Measurements from ENCODE around the gene VSNL1.

Gene VSNL1

GRCh38 chr2:17587469-17587868 lies 47.0 kb downstream of the VSNL1 start:
- DNase-seq, result no peak
- Histone ChIP-seq H3K36me3 (no peaks in the 10 kb centered on the region), H3K9me3 (no peaks in the 10 kb centered on the region)

GRCh38 chr2:17588031-17588430 lies 47.5 kb downstream of the VSNL1 start:
- Histone ChIP-seq H3K4me3 (ENCODE audit: low read depth, low read length) (no peak overlapping the region), H3K36me3 (no peaks in the 10 kb centered on the region), H3K4me1 (no peaks in the 10 kb centered on the region; the same call in 1 of the 2 replicates), H3K9me3 (no peaks in the 10 kb centered on the region), H3K27me3 (0 out of 2 replicates have a peak, but pooled peaks cover 4% of the 10 kb centered on the region)
- no peak for TF ChIP-seq CTCF (IDR thresholded peaks at IDR 0.05; ENCODE audit: low read depth, low read length)
- no peak for DNase-seq

More at GRCh38 chr2:17587469-17587868, 47.0 kb downstream of the VSNL1 start:
- TF ChIP-seq CTCF (IDR thresholded peaks at IDR 0.05; ENCODE audit: low read depth, low read length), result no peak
- Histone ChIP-seq H3K27me3 (0 out of 2 replicates have a peak, but pooled peaks cover 4% of the 10 kb centered on the region), H3K4me3 (ENCODE audit: low read depth, low read length) (no peak overlapping the region), H3K4me1 (no peaks in the 10 kb centered on the region; the same call in 1 of the 2 replicates)

- Histone ChIP-seq H3K27me3 (0 out of 2 replicates have a peak, but pooled peaks cover 4% of the 10 kb centered on the region), H3K36me3 (no peaks in the 10 kb centered on the region), H3K4me3 (ENCODE audit: low read depth, low read length) (no peak overlapping the region), H3K4me1 (no peaks in the 10 kb centered on the region; the same call in 1 of the 2 replicates), H3K9me3 (no peaks in the 10 kb centered on the region)
- DNase-seq, result no peak
- TF ChIP-seq CTCF (IDR thresholded peaks at IDR 0.05; ENCODE audit: low read depth, low read length), result no peak
These were observed 49.0 kb downstream of the VSNL1 start for GRCh38 chr2:17589406-17590035.

- Histone ChIP-seq H3K9me3 (no peaks in the 10 kb centered on the region), H3K4me3 (ENCODE audit: low read depth, low read length) (no peak overlapping the region), H3K36me3 (no peaks in the 10 kb centered on the region), H3K4me1 (no peaks in the 10 kb centered on the region; the same call in 1 of the 2 replicates), H3K27me3 (0 out of 2 replicates have a peak, but pooled peaks cover 4% of the 10 kb centered on the region)
- no peak for DNase-seq
- TF ChIP-seq CTCF (IDR thresholded peaks at IDR 0.05; ENCODE audit: low read depth, low read length), result no peak
These were observed 49.9 kb downstream of the VSNL1 start for GRCh38 chr2:17590342-17590911.

GRCh38 chr2:17591846-17592245 lies 51.4 kb downstream of the VSNL1 start:
- no peaks in the 10 kb centered on the region for H3K36me3 ChIP-seq
- H3K4me3 ChIP-seq (ENCODE audit: low read depth, low read length), result no peak overlapping the region
- TF ChIP-seq CTCF (IDR thresholded peaks at IDR 0.05; ENCODE audit: low read depth, low read length), result no peak
- DNase-seq, result peak; percentile 13
- H3K27me3 ChIP-seq, result 0 out of 2 replicates have a peak, but pooled peaks cover 4% of the 10 kb centered on the region
- H3K4me1 ChIP-seq, result no peaks in the 10 kb centered on the region; the same call in 1 of the 2 replicates
- no peaks in the 10 kb centered on the region for H3K9me3 ChIP-seq
